H1 (cell line): ENCODE data around the gene BCHE. TPM values are rescaled to one million over a fixed set of nuclear protein-coding genes. Genes with fewer than 3 reads are reported as not detected.

Experiments used
- CTCF ChIA-PET: fragments of 300-600 bp; sonication (Branson Sonifier 250); formaldehyde crosslinking; loops from one replicate; lab custom pipeline; 2021; ENCODE audit not compliant: partially characterized antibody; lab: Charles Lee
- POLR2A ChIA-PET: fragments of 300-600 bp; sonication (Branson Sonifier 250); formaldehyde crosslinking; loops from one replicate; lab custom pipeline; 2021; ENCODE audit warnings: inconsistent platforms; ENCODE audit not compliant: partially characterized antibody; lab: Charles Lee
- DNase-seq, 2 experiments: peaks; one replicate each; pipeline versions ENCODE4 v3.0.0 to v3.0.0-alpha.2; 2010 to 2022; ENCODE audit warnings: low spot score in 2 of 2, low read depth in 1 of 2, mixed read lengths in 1 of 2
- FAIRE-seq: peaks from 2 replicates; lab custom pipeline; 2011; peaks lifted over from hg19 to GRCh38; lab: Jason Lieb, UNC
- H2AFZ ChIP-seq: 2 replicates; pipeline ENCODE4 v1.8.1; 2012; ENCODE audit warnings: low read length, inconsistent platforms
- H2AK5ac ChIP-seq: 2 replicates; pipeline ENCODE4 v1.6.1; 2013; ENCODE audit warnings: low read depth, low read length
- H2BK120ac ChIP-seq: replicated peaks from 2 replicates; pipeline ENCODE3; 2013; ENCODE audit warnings: low read depth, low read length, inconsistent platforms
- H2BK12ac ChIP-seq: 2 replicates; pipeline ENCODE4 v1.6.1; 2013; ENCODE audit warnings: low read depth, low read length
- H2BK15ac ChIP-seq: 2 replicates; pipeline ENCODE4 v1.6.1; 2013; ENCODE audit warnings: low read length
- H2BK20ac ChIP-seq: 2 replicates; pipeline ENCODE4 v1.6.1; 2013; ENCODE audit warnings: low read length
- H2BK5ac ChIP-seq: 2 replicates; pipeline ENCODE4 v1.6.1; 2013; ENCODE audit warnings: low read depth, low read length
- H3K14ac ChIP-seq: 2 replicates; pipeline ENCODE4 v1.6.1; 2013; ENCODE audit warnings: inconsistent platforms; ENCODE audit not compliant: insufficient read length
- H3K18ac ChIP-seq: 2 replicates; pipeline ENCODE4 v1.6.1; 2013; ENCODE audit warnings: low read length; ENCODE audit errors: extremely low read depth
- H3K23ac ChIP-seq: 2 replicates; pipeline ENCODE4 v1.6.1; 2013; ENCODE audit warnings: inconsistent platforms; ENCODE audit not compliant: insufficient read length
- H3K23me2 ChIP-seq: 2 replicates; pipeline ENCODE4 v1.6.1; 2013; ENCODE audit warnings: low read depth, low read length
- H3K27ac ChIP-seq: 2 replicates; pipeline ENCODE4 v1.6.1; 2011; ENCODE audit warnings: low read depth, low read length, inconsistent platforms
- H3K27me3 ChIP-seq, 4 experiments: replicated peaks in 1 of 4; 1 replicate in 1 of 4; 2 replicates in 3 of 4; pipeline versions ENCODE4 v1.6.1 to v1.8.1; 2011 to 2013; ENCODE audit warnings: low read length in 3 of 4, mild to moderate bottlenecking in 3 of 4, inconsistent platforms in 2 of 4, mixed read lengths in 2 of 4, moderate library complexity in 1 of 4; ENCODE audit not compliant: control insufficient read depth in 3 of 4, insufficient read depth in 3 of 4; ENCODE audit errors: extremely low read depth in 1 of 4
- H3K36me3 ChIP-seq, 4 experiments: 2 replicates each; pipeline versions ENCODE4 v1.6.1 to v1.8.1; 2011 to 2013; ENCODE audit warnings: mild to moderate bottlenecking in 4 of 4, low read length in 3 of 4, moderate library complexity in 2 of 4, control low read depth in 1 of 4, inconsistent platforms in 1 of 4; ENCODE audit not compliant: insufficient read depth in 4 of 4, control insufficient read depth in 2 of 4
- H3K4ac ChIP-seq: replicated peaks from 2 replicates; pipeline ENCODE3; 2013; ENCODE audit warnings: low read length, low read depth, mixed read lengths, inconsistent platforms; ENCODE audit not compliant: insufficient read length
- H3K4me1 ChIP-seq, 4 experiments: replicated peaks in 1 of 4; 1 replicate in 1 of 4; 2 replicates in 3 of 4; pipeline versions ENCODE4 v1.6.1 to v1.8.1; 2011 to 2013; ENCODE audit warnings: low read length in 3 of 4, inconsistent platforms in 2 of 4, mixed read lengths in 1 of 4; ENCODE audit not compliant: insufficient read depth in 4 of 4, control insufficient read depth in 3 of 4
- H3K4me2 ChIP-seq, 2 experiments: 2 replicates each; pipeline versions ENCODE4 v1.6.1 to v1.8.1; 2011 to 2013; ENCODE audit warnings: low read depth in 2 of 2, low read length in 2 of 2, control low read depth in 1 of 2, inconsistent platforms in 1 of 2, mild to moderate bottlenecking in 1 of 2; ENCODE audit not compliant: insufficient read depth in 1 of 2
- H3K4me3 ChIP-seq, 4 experiments: fragments of 200-600, 300-600 bp in 1 of 4; sonication (generic), shearing (Covaris generic), sonication (Bioruptor Twin) in 1 of 4; 2 replicates each; pipeline versions ENCODE4 v1.5.1 to v1.8.1; 2011 to 2016; ENCODE audit warnings: low read length in 4 of 4, low read depth in 3 of 4, control low read depth in 2 of 4, inconsistent platforms in 2 of 4, mild to moderate bottlenecking in 2 of 4, mixed read lengths in 1 of 4, moderate library complexity in 1 of 4; ENCODE audit not compliant: insufficient read depth in 2 of 4; ENCODE audit errors: extremely low read depth in 1 of 4
- H3K56ac ChIP-seq: replicated peaks from 2 replicates; pipeline ENCODE3; 2013; ENCODE audit warnings: low read depth, mild to moderate bottlenecking, mixed read lengths, low read length, inconsistent platforms; ENCODE audit not compliant: insufficient read length
- H3K79me1 ChIP-seq: 2 replicates; pipeline ENCODE4 v1.6.1; 2013; ENCODE audit warnings: low read depth, low read length, control low read depth
- H3K79me2 ChIP-seq, 2 experiments: 2 replicates each; pipeline versions ENCODE4 v1.6.1 to v1.8.1; 2012 to 2013; ENCODE audit warnings: low read length in 2 of 2, mild to moderate bottlenecking in 2 of 2, inconsistent platforms in 1 of 2; ENCODE audit not compliant: insufficient read depth in 2 of 2, control insufficient read depth in 1 of 2
- H3K9ac ChIP-seq, 4 experiments: replicated peaks in 1 of 4; 1 replicate in 1 of 4; 2 replicates in 3 of 4; pipeline versions ENCODE4 v1.6.1 to v1.8.1; 2011 to 2013; ENCODE audit warnings: low read depth in 3 of 4, low read length in 3 of 4, control low read depth in 2 of 4, mild to moderate bottlenecking in 2 of 4, moderate library complexity in 2 of 4, inconsistent platforms in 1 of 4; ENCODE audit errors: extremely low read depth in 1 of 4
- H3K9me3 ChIP-seq, 2 experiments: 2 replicates each; pipeline versions ENCODE4 v1.6.1 to v1.8.1; 2012 to 2013; ENCODE audit warnings: mild to moderate bottlenecking in 2 of 2, moderate library complexity in 2 of 2, control low read depth in 1 of 2, inconsistent platforms in 1 of 2, low read depth in 1 of 2, low read length in 1 of 2, mixed read lengths in 1 of 2; ENCODE audit not compliant: insufficient read depth in 2 of 2
- H4K20me1 ChIP-seq, 2 experiments: replicated peaks in 1 of 2; 2 replicates each; pipeline versions ENCODE3 to v1.8.1; 2011 to 2013; ENCODE audit warnings: inconsistent platforms in 2 of 2, low read length in 2 of 2, mild to moderate bottlenecking in 1 of 2; ENCODE audit not compliant: insufficient read depth in 2 of 2, control insufficient read depth in 1 of 2
- H4K5ac ChIP-seq: 2 replicates; pipeline ENCODE4 v1.6.1; 2013; ENCODE audit warnings: low read length, low read depth, mixed read lengths, inconsistent platforms; ENCODE audit not compliant: insufficient read length
- H4K8ac ChIP-seq: 2 replicates; pipeline ENCODE4 v1.8.0; 2013; ENCODE audit warnings: mild to moderate bottlenecking, moderate library complexity, low read length, inconsistent platforms; ENCODE audit not compliant: insufficient read depth; ENCODE audit errors: extremely low read depth
- H4K91ac ChIP-seq: replicated peaks from 2 replicates; pipeline ENCODE3; 2013; ENCODE audit warnings: low read length, mixed read lengths, inconsistent platforms; ENCODE audit not compliant: insufficient read length
- HDAC2 ChIP-seq, 2 experiments: fragments of 300-600 bp in 1 of 2; sonication (generic) in 1 of 2; IDR thresholded peaks; 2 replicates each; pipeline ENCODE4 v1.6.1; 2011 to 2012; ENCODE audit warnings: low read depth in 2 of 2, low read length in 2 of 2, mild to moderate bottlenecking in 2 of 2, moderate library complexity in 2 of 2, borderline replicate concordance in 1 of 2, inconsistent platforms in 1 of 2
- WGBS, 2 experiments: shearing (Covaris generic) in 1 of 2; methylation state at CpG; one replicate each; pipeline versions ENCODE4 v1.1.6 to v1.1.7; 2013 to 2015; ENCODE audit warnings: low lambda C conversion rate in 2 of 2, mixed read lengths in 2 of 2, inconsistent platforms in 1 of 2, low coverage in 1 of 2, missing lambda C conversion rate in 1 of 2; ENCODE audit not compliant: insufficient replicate concordance in 2 of 2, insufficient coverage in 1 of 2, insufficient read length in 1 of 2; ENCODE audit errors: extremely low coverage in 1 of 2, missing lambda C conversion rate in 1 of 2; 5-methylcytosine and 5-hydroxymethylcytosine counted together
- polyA plus RNA-seq, 7 experiments: library from polyadenylated mRNA; depleted of rRNA in 3 of 7; stranded (reverse) in 5 of 7; unstranded in 2 of 7; fragments of >200 nt in 5 of 7; fragments of 200-250 nt in 2 of 7; gene quantifications; 1 replicate in 5 of 7; 2 replicates in 1 of 7; 4 replicates in 1 of 7; pipeline versions ENCODE4 v1.2.1 to v1.2.3, GENCODE V29; 2011 to 2013; ENCODE audit warnings: missing spikeins in 2 of 7, mixed read lengths in 2 of 7
- total RNA-seq: library from RNA; stranded (reverse); fragmentation: NEBNext Ultra II Directional; extraction: Animal tissue kit (Norgen Biotek cat#: 25700); gene quantifications from 2 replicates; pipeline ENCODE4 v1.2.1, GENCODE V29; 2021

Gene BCHE
- total and polyA plus RNA-seq, 2 of the 8 experiments (the other 6 are each of a cell fraction or from before 2014, with no cell fraction given): 0.56 to 1.9 TPM

DNA sequence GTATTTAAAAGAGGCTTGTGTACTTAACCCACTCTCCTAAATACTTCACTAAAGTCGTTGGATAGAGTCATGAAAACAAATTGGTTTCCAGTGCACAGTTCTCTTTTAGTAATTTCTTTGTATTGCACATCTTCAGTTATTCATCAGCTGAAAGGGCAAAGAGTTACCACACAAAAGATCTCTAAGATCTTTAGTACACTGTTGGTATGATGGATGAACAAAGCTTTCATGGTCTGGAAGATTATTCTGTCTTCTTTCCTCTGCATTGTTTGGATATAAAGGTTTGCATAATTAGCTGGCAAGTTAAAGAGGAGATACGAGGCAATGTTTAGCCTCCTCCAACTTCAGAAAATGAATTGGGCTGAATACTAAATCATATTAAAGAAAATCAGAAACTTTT is 40.5 kb downstream of the BCHE start:
- H3K36me3 ChIP-seq: no peaks in the 10 kb centered on the region
- H3K27ac ChIP-seq: no peak overlapping the region
- H2BK20ac ChIP-seq: no peak overlapping the region
- no peaks in the 10 kb centered on the region for H4K20me1 ChIP-seq
- H2BK5ac ChIP-seq: no peak overlapping the region
- H3K27me3 ChIP-seq: no peaks in the 10 kb centered on the region
- no peak overlapping the region for H2BK120ac ChIP-seq
- ChIA-PET CTCF (no interaction called here), POLR2A (no interaction called here)
- H3K79me1 ChIP-seq: no peaks in the 10 kb centered on the region
- H3K9ac ChIP-seq: no peak overlapping the region
- no peak overlapping the region for H3K18ac ChIP-seq
- no peak overlapping the region for H3K56ac ChIP-seq
- H3K4me1 ChIP-seq: no peaks in the 10 kb centered on the region
- no peak overlapping the region for H4K8ac ChIP-seq
- no peak overlapping the region for H4K91ac ChIP-seq
- no peak overlapping the region for H2AFZ ChIP-seq
- no peak overlapping the region for H4K5ac ChIP-seq
- DNase-seq (no peak), FAIRE-seq (no peak)
- no peak overlapping the region for H3K4ac ChIP-seq
- H3K14ac ChIP-seq: no peak overlapping the region
- H2AK5ac ChIP-seq: no peak overlapping the region
- H3K4me3 ChIP-seq: no peak overlapping the region
- H2BK15ac ChIP-seq: no peak overlapping the region
- WGBS, 2 experiments: 89% methylated on average over 2 of the region's 2 CpGs; no CpG with 5 or more reads in 1 of the 2 experiments
- H3K79me2 ChIP-seq: no peaks in the 10 kb centered on the region
- no peak overlapping the region for H2BK12ac ChIP-seq
- no peak overlapping the region for H3K23ac ChIP-seq
- H3K23me2 ChIP-seq: no peaks in the 10 kb centered on the region
- no peaks in the 10 kb centered on the region for H3K9me3 ChIP-seq
- no peak overlapping the region for H3K4me2 ChIP-seq
- no peak for TF ChIP-seq HDAC2 (IDR thresholded peaks at IDR 0.05; ENCODE audit: borderline replicate concordance in 1 of 2, low read depth in 2 of 2, low read length in 2 of 2)
